H1 (cell line): ENCODE measurements around the gene DOCK3. TPM values are rescaled to one million over a fixed set of nuclear protein-coding genes. Genes with fewer than 3 reads are reported as not detected.

Source experiments
- ASH2L ChIP-seq: fragments of 200-600, 300-600 bp; sonication (generic); IDR thresholded peaks from one replicate; pipeline ENCODE4 v1.7.1; 2017; ENCODE audit warnings: low read length
- BCL11A ChIP-seq, 2 experiments: IDR thresholded peaks; one replicate each; pipeline ENCODE4 v1.6.1; 2011; ENCODE audit warnings: low read depth in 2 of 2, low read length in 2 of 2, mild to moderate bottlenecking in 2 of 2
- CEBPB ChIP-seq: IDR thresholded peaks from 2 replicates; pipeline ENCODE4 v1.6.1; 2012; ENCODE audit warnings: low read depth, low read length
- CHD7 ChIP-seq: fragments of 300-600 bp; sonication (generic); IDR thresholded peaks from 2 replicates; pipeline ENCODE4 v1.7.1; 2012; ENCODE audit warnings: low read length, moderate library complexity, mild to moderate bottlenecking, inconsistent platforms; ENCODE audit not compliant: insufficient replicate concordance
- JUND ChIP-seq: IDR thresholded peaks from 2 replicates; pipeline ENCODE4 v1.6.1; 2011; ENCODE audit warnings: mild to moderate bottlenecking, improper control_type of control experiment, low read length
- PHF8 ChIP-seq: fragments of 200-600 bp; sonication (generic); conservative IDR thresholded peaks from 2 replicates; pipeline ENCODE4 v1.7.1; 2012; ENCODE audit warnings: low read depth, mild to moderate bottlenecking, inconsistent platforms, low read length, moderate library complexity
- POU5F1 ChIP-seq: IDR thresholded peaks from 2 replicates; pipeline ENCODE4 v1.6.1; 2011; ENCODE audit warnings: low read depth, mild to moderate bottlenecking, low read length, moderate library complexity
- RFX5 ChIP-seq: IDR thresholded peaks from 2 replicates; pipeline ENCODE4 v1.6.1; 2011; ENCODE audit warnings: low read depth, low read length, improper control_type of control experiment, borderline replicate concordance
- SUZ12 ChIP-seq: fragments of 200-600 bp; sonication (generic); IDR thresholded peaks from 2 replicates; pipeline ENCODE4 v1.6.1; 2012; ENCODE audit warnings: mild to moderate bottlenecking, inconsistent platforms, low read length, moderate library complexity, mixed read lengths
- TBP ChIP-seq: IDR thresholded peaks from 2 replicates; pipeline ENCODE4 v1.6.1; 2011; ENCODE audit warnings: low read depth, low read length, improper control_type of control experiment
- TEAD4 ChIP-seq: IDR thresholded peaks from 2 replicates; pipeline ENCODE4 v1.6.1; 2012; ENCODE audit warnings: low read depth, low read length, inconsistent platforms, mixed read lengths
- USF2 ChIP-seq: IDR thresholded peaks from 2 replicates; pipeline ENCODE4 v1.6.1; 2011; ENCODE audit warnings: low read length, improper control_type of control experiment
- polyA plus RNA-seq, 7 experiments: library from polyadenylated mRNA; depleted of rRNA in 3 of 7; stranded (reverse) in 5 of 7; unstranded in 2 of 7; fragments of >200 nt in 5 of 7; fragments of 200-250 nt in 2 of 7; gene quantifications; 1 replicate in 5 of 7; 2 replicates in 1 of 7; 4 replicates in 1 of 7; pipeline versions ENCODE4 v1.2.1 to v1.2.3, GENCODE V29; 2011 to 2013; ENCODE audit warnings: missing spikeins in 2 of 7, mixed read lengths in 2 of 7
- total RNA-seq: library from RNA; stranded (reverse); fragmentation: NEBNext Ultra II Directional; extraction: Animal tissue kit (Norgen Biotek cat#: 25700); gene quantifications from 2 replicates; pipeline ENCODE4 v1.2.1, GENCODE V29; 2021

DOCK3 gene
- total and polyA plus RNA-seq, 2 of the 8 experiments (the other 6 are each of a cell fraction or from before 2014, with no cell fraction given) = 2.7 to 5.0 TPM

- no peak for TF ChIP-seq CHD7
- no peak for TF ChIP-seq POU5F1
- TF ChIP-seq JUND = no peak
- no peak for TF ChIP-seq USF2
- no peak for TF ChIP-seq SUZ12
- no peak for TF ChIP-seq PHF8
- no peak for TF ChIP-seq ASH2L
- TF ChIP-seq RFX5 = no peak
- no peak for TF ChIP-seq TBP
- TF ChIP-seq CEBPB = no peak
- no peak for TF ChIP-seq TEAD4
- no peak for TF ChIP-seq BCL11A (IDR thresholded peaks at IDR 0.05; ENCODE audit: low read depth in 2 of 2, low read length in 2 of 2)
Observed at GRCh38 chr3:50985893-50986292, 311.2 kb downstream of the DOCK3 start (continued).
